GM23338 (cell line): ENCODE measurements around the gene TBCEL. TPM values are rescaled to one million over a fixed set of nuclear protein-coding genes. Genes with fewer than 3 reads are reported as not detected.

ENCODE experiments used
- ATAC-seq: fragments of 200-7000 bp; cut with Tn5 transposase; 3 replicates; pipeline ENCODE4 v1.9.1; 2020
- DNase-seq: peaks from one replicate; pipeline ENCODE4 v3.0.0-alpha.2; 2015; ENCODE audit warnings: low spot score
- H2AFZ ChIP-seq: fragments of 200-600 bp; sonication (generic); 2 replicates; pipeline ENCODE4 v1.8.0; 2016; ENCODE audit warnings: antibody characterized with exemption, mild to moderate bottlenecking, moderate library complexity
- H3F3A ChIP-seq: fragments of 200-600 bp; sonication (generic); replicated peaks from 2 replicates; pipeline ENCODE4 v1.8.0; 2017; ENCODE audit warnings: antibody characterized with exemption, mixed run types, low read depth
- H3K27ac ChIP-seq: fragments of 200-600 bp; sonication (generic); 2 replicates; pipeline ENCODE4 v1.6.1; 2016; ENCODE audit warnings: low read depth
- H3K27me3 ChIP-seq: fragments of 200-600 bp; sonication (generic); 2 replicates; pipeline ENCODE4 v1.8.0; 2016; ENCODE audit warnings: mild to moderate bottlenecking, mixed run types, moderate library complexity; ENCODE audit not compliant: insufficient read depth
- H3K36me3 ChIP-seq: fragments of 200-600 bp; sonication (generic); 2 replicates; pipeline ENCODE4 v1.8.0; 2016; ENCODE audit warnings: mild to moderate bottlenecking; ENCODE audit not compliant: insufficient read depth
- H3K4me1 ChIP-seq: fragments of 200-600 bp; sonication (generic); 2 replicates; pipeline ENCODE4 v1.8.0; 2016; ENCODE audit warnings: mild to moderate bottlenecking, moderate library complexity; ENCODE audit not compliant: insufficient read depth
- H3K4me2 ChIP-seq: fragments of 200-600 bp; sonication (generic); 2 replicates; pipeline ENCODE4 v1.7.1; 2017; ENCODE audit warnings: mixed run types
- H3K4me3 ChIP-seq: fragments of 200-600 bp; sonication (generic); 2 replicates; pipeline ENCODE4 v1.6.1; 2016; ENCODE audit warnings: mixed run types
- H3K79me2 ChIP-seq: fragments of 200-600 bp; sonication (generic); replicated peaks from 2 replicates; pipeline ENCODE4 v1.8.0; 2017; ENCODE audit warnings: mild to moderate bottlenecking; ENCODE audit not compliant: insufficient read depth
- H3K9me2 ChIP-seq: fragments of 200-600 bp; sonication (generic); 2 replicates; pipeline ENCODE4 v1.8.0; 2017; ENCODE audit not compliant: insufficient read depth
- H4K20me1 ChIP-seq: fragments of 200-600 bp; sonication (generic); replicated peaks from 2 replicates; pipeline ENCODE4 v1.8.0; 2017; ENCODE audit warnings: mild to moderate bottlenecking; ENCODE audit not compliant: insufficient read depth
- H3K27ac Mint-ChIP-seq: 2 replicates; pipeline ENCODE4 v1.8.0; 2020; ENCODE audit warnings: inconsistent platforms, mild to moderate bottlenecking, moderate library complexity, mixed read lengths
- H3K27me3 Mint-ChIP-seq: 3 replicates; pipeline ENCODE4 v1.8.0; 2022; ENCODE audit warnings: low read depth, mild to moderate bottlenecking, moderate library complexity, mixed read lengths, inconsistent platforms; ENCODE audit not compliant: insufficient read depth, poor library complexity
- H3K36me3 Mint-ChIP-seq: 3 replicates; pipeline ENCODE4 v1.8.0; 2021; ENCODE audit warnings: low read depth, mild to moderate bottlenecking, inconsistent platforms, moderate library complexity, mixed read lengths
- H3K4me1 Mint-ChIP-seq: 3 replicates; pipeline ENCODE4 v1.8.0; 2020; ENCODE audit warnings: mild to moderate bottlenecking, inconsistent platforms, mixed read lengths
- H3K4me3 Mint-ChIP-seq: 3 replicates; pipeline ENCODE4 v1.8.0; 2021; ENCODE audit warnings: moderate library complexity, mild to moderate bottlenecking, inconsistent platforms, mixed read lengths
- H3K9me3 Mint-ChIP-seq: 3 replicates; pipeline ENCODE4 v1.8.0; 2020; ENCODE audit warnings: moderate library complexity, mild to moderate bottlenecking, inconsistent platforms, mixed read lengths
- CREB1 ChIP-seq: fragments of 250-450 bp; sonication (Bioruptor Pico); IDR thresholded peaks from 2 replicates; pipeline ENCODE4 v1.5.0; 2020; ENCODE audit warnings: low read depth, mild to moderate bottlenecking, moderate library complexity
- EZH2 ChIP-seq: fragments of 200-600 bp; sonication (generic); IDR thresholded peaks from one replicate; pipeline ENCODE4 v1.8.0; 2017; ENCODE audit warnings: antibody characterized with exemption, mild to moderate bottlenecking, low read depth; ENCODE audit not compliant: unreplicated experiment
- EZH2phosphoT487 ChIP-seq: fragments of 200-600 bp; sonication (generic); IDR thresholded peaks from one replicate; pipeline ENCODE4 v1.8.1; 2018; ENCODE audit warnings: antibody characterized with exemption; ENCODE audit not compliant: unreplicated experiment
- JUNB ChIP-seq: IDR thresholded peaks from one replicate; pipeline ENCODE4 v1.6.1; 2016; ENCODE audit warnings: antibody characterized with exemption; ENCODE audit not compliant: unreplicated experiment
- NANOG ChIP-seq: IDR thresholded peaks from 2 replicates; pipeline ENCODE4 v1.6.1; 2016; ENCODE audit warnings: antibody characterized with exemption, borderline replicate concordance
- POLR2AphosphoS5 ChIP-seq: IDR thresholded peaks from 2 replicates; pipeline ENCODE4 v1.6.1; 2016; ENCODE audit warnings: antibody characterized with exemption, low read depth
- REST ChIP-seq: IDR thresholded peaks from one replicate; pipeline ENCODE4 v1.6.1; 2018; ENCODE audit warnings: antibody characterized with exemption; ENCODE audit not compliant: unreplicated experiment
- STAT1 ChIP-seq: IDR thresholded peaks from one replicate; pipeline ENCODE4 v1.6.1; 2016; ENCODE audit warnings: antibody characterized with exemption; ENCODE audit not compliant: unreplicated experiment
- ZNF114 ChIP-seq: fragments of 250-450 bp; sonication (Bioruptor Pico); IDR thresholded peaks from 2 replicates; pipeline ENCODE4 v1.5.0; 2020; ENCODE audit warnings: mild to moderate bottlenecking, moderate library complexity
- ZNF331 ChIP-seq: fragments of 250-450 bp; sonication (Bioruptor Pico); IDR thresholded peaks from 2 replicates; pipeline ENCODE4 v1.5.0; 2020; ENCODE audit warnings: low read depth, mild to moderate bottlenecking, moderate library complexity
- ZNF462 ChIP-seq: fragments of 250-450 bp; sonication (Bioruptor Pico); IDR thresholded peaks from 2 replicates; pipeline ENCODE4 v1.5.0; 2020; ENCODE audit warnings: mild to moderate bottlenecking, moderate library complexity
- polyA plus RNA-seq: library from polyadenylated mRNA; unstranded; fragments of >200 nt; fragmentation: Nextera tagmentation; extraction: Ambion mirVana; gene quantifications from 2 replicates; pipeline ENCODE4 v1.2.1, GENCODE V29; 2016
- total RNA-seq: library from RNA; depleted of rRNA; stranded (reverse); fragments of >200 nt; shearing (Covaris generic); gene quantifications from 2 replicates; pipeline ENCODE4 v1.2.3, GENCODE V29; 2014
- TF ChIP-seq, protein P1 (sequence below), 2 experiments: fragments of 200-600 bp in 1 of 2; sonication (generic) in 1 of 2; conservative IDR thresholded peaks; 2 replicates each; pipeline versions ENCODE4 v1.5.1 to v1.6.1; 2016 to 2017; ENCODE audit warnings: antibody characterized with exemption in 2 of 2, low read depth in 2 of 2, mild to moderate bottlenecking in 2 of 2, moderate library complexity in 1 of 2
- TF ChIP-seq, protein P2 (sequence below): IDR thresholded peaks from 2 replicates; pipeline ENCODE4 v1.6.1; 2016; ENCODE audit warnings: antibody characterized with exemption

Gene TBCEL
- total and polyA plus RNA-seq, 2 experiments from 2014 or later: 5.4 to 16.2 TPM

DNA sequence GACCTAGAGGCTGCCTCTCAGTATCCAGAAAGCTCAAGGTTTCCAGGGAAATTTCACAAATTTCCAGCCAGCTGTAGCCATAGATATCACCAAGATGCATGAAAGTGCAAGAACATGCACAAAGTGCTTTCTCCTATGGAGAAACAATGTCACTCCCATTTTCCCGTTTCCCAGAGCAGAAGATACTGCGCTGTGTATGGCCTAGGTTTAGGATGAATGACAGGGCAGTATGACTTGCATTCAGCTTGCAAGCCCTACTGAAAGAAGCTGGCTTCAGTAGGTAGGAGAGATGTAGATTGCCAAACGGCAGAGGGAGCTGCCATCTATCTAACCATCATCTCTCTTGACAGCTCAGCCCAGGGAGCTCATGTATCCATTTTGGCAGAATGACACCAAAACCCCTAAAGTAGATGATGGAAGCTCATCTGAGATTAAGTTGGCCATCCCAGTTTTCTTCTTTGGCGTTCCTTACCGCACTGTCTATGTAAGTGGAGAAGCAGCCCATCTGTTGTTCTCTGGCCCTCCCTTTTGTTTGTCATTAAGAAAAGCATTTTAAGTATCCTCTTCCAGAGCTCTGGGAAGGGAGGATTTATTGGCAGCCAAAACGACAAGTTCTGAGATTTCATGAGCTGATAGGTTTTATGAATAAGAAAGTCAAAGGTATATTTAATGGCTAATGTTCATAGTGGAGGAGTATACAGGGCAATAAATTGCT is 81.7 kb downstream of the TBCEL start:
- Mint-ChIP-seq H3K4me1 (peaks cover 25% of the 10 kb centered on the region), H3K36me3 (no peaks in the 10 kb centered on the region), H3K27ac (no peak overlapping the region), H3K9me3 (no peaks in the 10 kb centered on the region), H3K4me3 (no peak overlapping the region), H3K27me3 (no peaks in the 10 kb centered on the region)
- TF ChIP-seq EZH2 (no peak), JUNB (no peak), CREB1 (no peak), REST (no peak), NANOG (no peak), POLR2AphosphoS5 (no peak), EZH2phosphoT487 (no peak), STAT1 (no peak), ZNF331 (no peak), ZNF462 (CRISPR knock-in tag) (no peak), ZNF114 (CRISPR knock-in tag) (no peak)
- TF ChIP-seq, protein P1, sequence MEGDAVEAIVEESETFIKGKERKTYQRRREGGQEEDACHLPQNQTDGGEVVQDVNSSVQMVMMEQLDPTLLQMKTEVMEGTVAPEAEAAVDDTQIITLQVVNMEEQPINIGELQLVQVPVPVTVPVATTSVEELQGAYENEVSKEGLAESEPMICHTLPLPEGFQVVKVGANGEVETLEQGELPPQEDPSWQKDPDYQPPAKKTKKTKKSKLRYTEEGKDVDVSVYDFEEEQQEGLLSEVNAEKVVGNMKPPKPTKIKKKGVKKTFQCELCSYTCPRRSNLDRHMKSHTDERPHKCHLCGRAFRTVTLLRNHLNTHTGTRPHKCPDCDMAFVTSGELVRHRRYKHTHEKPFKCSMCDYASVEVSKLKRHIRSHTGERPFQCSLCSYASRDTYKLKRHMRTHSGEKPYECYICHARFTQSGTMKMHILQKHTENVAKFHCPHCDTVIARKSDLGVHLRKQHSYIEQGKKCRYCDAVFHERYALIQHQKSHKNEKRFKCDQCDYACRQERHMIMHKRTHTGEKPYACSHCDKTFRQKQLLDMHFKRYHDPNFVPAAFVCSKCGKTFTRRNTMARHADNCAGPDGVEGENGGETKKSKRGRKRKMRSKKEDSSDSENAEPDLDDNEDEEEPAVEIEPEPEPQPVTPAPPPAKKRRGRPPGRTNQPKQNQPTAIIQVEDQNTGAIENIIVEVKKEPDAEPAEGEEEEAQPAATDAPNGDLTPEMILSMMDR (conservative IDR thresholded peaks at IDR 0.05; ENCODE audit: low read depth in 2 of 2): no peak
- TF ChIP-seq, protein P2, sequence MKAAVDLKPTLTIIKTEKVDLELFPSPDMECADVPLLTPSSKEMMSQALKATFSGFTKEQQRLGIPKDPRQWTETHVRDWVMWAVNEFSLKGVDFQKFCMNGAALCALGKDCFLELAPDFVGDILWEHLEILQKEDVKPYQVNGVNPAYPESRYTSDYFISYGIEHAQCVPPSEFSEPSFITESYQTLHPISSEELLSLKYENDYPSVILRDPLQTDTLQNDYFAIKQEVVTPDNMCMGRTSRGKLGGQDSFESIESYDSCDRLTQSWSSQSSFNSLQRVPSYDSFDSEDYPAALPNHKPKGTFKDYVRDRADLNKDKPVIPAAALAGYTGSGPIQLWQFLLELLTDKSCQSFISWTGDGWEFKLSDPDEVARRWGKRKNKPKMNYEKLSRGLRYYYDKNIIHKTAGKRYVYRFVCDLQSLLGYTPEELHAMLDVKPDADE: no peak
- H3K36me3 ChIP-seq: no peaks in the 10 kb centered on the region
- H3K9me2 ChIP-seq: 0 out of 2 replicates have a peak, but pooled peaks cover 3% of the 10 kb centered on the region
- H3K4me1 ChIP-seq: peaks cover 9% of the 10 kb centered on the region
- H3K27ac ChIP-seq: no peak overlapping the region
- H3K79me2 ChIP-seq: no peaks in the 10 kb centered on the region
- H3K4me3 ChIP-seq: no peak overlapping the region
- no peaks in the 10 kb centered on the region for H4K20me1 ChIP-seq
- ATAC-seq (no peak), DNase-seq (no peak)
- no peak overlapping the region for H2AFZ ChIP-seq
- H3K27me3 ChIP-seq: no peaks in the 10 kb centered on the region
- no peak overlapping the region for H3K4me2 ChIP-seq
- H3F3A ChIP-seq: no peaks in the 10 kb centered on the region
